H1 (cell line): Measurements from ENCODE around the gene ZNF429. TPM values are rescaled to one million over a fixed set of nuclear protein-coding genes. Genes with fewer than 3 reads are reported as not detected.

Experiments used
- CTCF ChIA-PET: fragments of 300-600 bp; sonication (Branson Sonifier 250); formaldehyde crosslinking; loops from one replicate; lab custom pipeline; 2021; ENCODE audit not compliant: partially characterized antibody; lab: Charles Lee
- POLR2A ChIA-PET: fragments of 300-600 bp; sonication (Branson Sonifier 250); formaldehyde crosslinking; loops from one replicate; lab custom pipeline; 2021; ENCODE audit warnings: inconsistent platforms; ENCODE audit not compliant: partially characterized antibody; lab: Charles Lee
- DNase-seq, 2 experiments: peaks; one replicate each; pipeline versions ENCODE4 v3.0.0 to v3.0.0-alpha.2; 2010 to 2022; ENCODE audit warnings: low spot score in 2 of 2, low read depth in 1 of 2, mixed read lengths in 1 of 2
- FAIRE-seq: peaks from 2 replicates; lab custom pipeline; 2011; peaks lifted over from hg19 to GRCh38; lab: Jason Lieb, UNC
- H2AFZ ChIP-seq: 2 replicates; pipeline ENCODE4 v1.8.1; 2012; ENCODE audit warnings: low read length, inconsistent platforms
- H2AK5ac ChIP-seq: 2 replicates; pipeline ENCODE4 v1.6.1; 2013; ENCODE audit warnings: low read depth, low read length
- H2BK120ac ChIP-seq: replicated peaks from 2 replicates; pipeline ENCODE3; 2013; ENCODE audit warnings: low read depth, low read length, inconsistent platforms
- H2BK12ac ChIP-seq: 2 replicates; pipeline ENCODE4 v1.6.1; 2013; ENCODE audit warnings: low read depth, low read length
- H2BK15ac ChIP-seq: 2 replicates; pipeline ENCODE4 v1.6.1; 2013; ENCODE audit warnings: low read length
- H2BK20ac ChIP-seq: 2 replicates; pipeline ENCODE4 v1.6.1; 2013; ENCODE audit warnings: low read length
- H2BK5ac ChIP-seq: 2 replicates; pipeline ENCODE4 v1.6.1; 2013; ENCODE audit warnings: low read depth, low read length
- H3K14ac ChIP-seq: 2 replicates; pipeline ENCODE4 v1.6.1; 2013; ENCODE audit warnings: inconsistent platforms; ENCODE audit not compliant: insufficient read length
- H3K18ac ChIP-seq: 2 replicates; pipeline ENCODE4 v1.6.1; 2013; ENCODE audit warnings: low read length; ENCODE audit errors: extremely low read depth
- H3K23ac ChIP-seq: 2 replicates; pipeline ENCODE4 v1.6.1; 2013; ENCODE audit warnings: inconsistent platforms; ENCODE audit not compliant: insufficient read length
- H3K23me2 ChIP-seq: 2 replicates; pipeline ENCODE4 v1.6.1; 2013; ENCODE audit warnings: low read depth, low read length
- H3K27ac ChIP-seq: 2 replicates; pipeline ENCODE4 v1.6.1; 2011; ENCODE audit warnings: low read depth, low read length, inconsistent platforms
- H3K27me3 ChIP-seq, 4 experiments: replicated peaks in 1 of 4; 1 replicate in 1 of 4; 2 replicates in 3 of 4; pipeline versions ENCODE4 v1.6.1 to v1.8.1; 2011 to 2013; ENCODE audit warnings: low read length in 3 of 4, mild to moderate bottlenecking in 3 of 4, inconsistent platforms in 2 of 4, mixed read lengths in 2 of 4, moderate library complexity in 1 of 4; ENCODE audit not compliant: control insufficient read depth in 3 of 4, insufficient read depth in 3 of 4; ENCODE audit errors: extremely low read depth in 1 of 4
- H3K36me3 ChIP-seq, 4 experiments: 2 replicates each; pipeline versions ENCODE4 v1.6.1 to v1.8.1; 2011 to 2013; ENCODE audit warnings: mild to moderate bottlenecking in 4 of 4, low read length in 3 of 4, moderate library complexity in 2 of 4, control low read depth in 1 of 4, inconsistent platforms in 1 of 4; ENCODE audit not compliant: insufficient read depth in 4 of 4, control insufficient read depth in 2 of 4
- H3K4ac ChIP-seq: replicated peaks from 2 replicates; pipeline ENCODE3; 2013; ENCODE audit warnings: low read length, low read depth, mixed read lengths, inconsistent platforms; ENCODE audit not compliant: insufficient read length
- H3K4me1 ChIP-seq, 4 experiments: replicated peaks in 1 of 4; 1 replicate in 1 of 4; 2 replicates in 3 of 4; pipeline versions ENCODE4 v1.6.1 to v1.8.1; 2011 to 2013; ENCODE audit warnings: low read length in 3 of 4, inconsistent platforms in 2 of 4, mixed read lengths in 1 of 4; ENCODE audit not compliant: insufficient read depth in 4 of 4, control insufficient read depth in 3 of 4
- H3K4me2 ChIP-seq, 2 experiments: 2 replicates each; pipeline versions ENCODE4 v1.6.1 to v1.8.1; 2011 to 2013; ENCODE audit warnings: low read depth in 2 of 2, low read length in 2 of 2, control low read depth in 1 of 2, inconsistent platforms in 1 of 2, mild to moderate bottlenecking in 1 of 2; ENCODE audit not compliant: insufficient read depth in 1 of 2
- H3K4me3 ChIP-seq, 4 experiments: fragments of 200-600, 300-600 bp in 1 of 4; sonication (generic), shearing (Covaris generic), sonication (Bioruptor Twin) in 1 of 4; 2 replicates each; pipeline versions ENCODE4 v1.5.1 to v1.8.1; 2011 to 2016; ENCODE audit warnings: low read length in 4 of 4, low read depth in 3 of 4, control low read depth in 2 of 4, inconsistent platforms in 2 of 4, mild to moderate bottlenecking in 2 of 4, mixed read lengths in 1 of 4, moderate library complexity in 1 of 4; ENCODE audit not compliant: insufficient read depth in 2 of 4; ENCODE audit errors: extremely low read depth in 1 of 4
- H3K56ac ChIP-seq: replicated peaks from 2 replicates; pipeline ENCODE3; 2013; ENCODE audit warnings: low read depth, mild to moderate bottlenecking, mixed read lengths, low read length, inconsistent platforms; ENCODE audit not compliant: insufficient read length
- H3K79me1 ChIP-seq: 2 replicates; pipeline ENCODE4 v1.6.1; 2013; ENCODE audit warnings: low read depth, low read length, control low read depth
- H3K79me2 ChIP-seq, 2 experiments: 2 replicates each; pipeline versions ENCODE4 v1.6.1 to v1.8.1; 2012 to 2013; ENCODE audit warnings: low read length in 2 of 2, mild to moderate bottlenecking in 2 of 2, inconsistent platforms in 1 of 2; ENCODE audit not compliant: insufficient read depth in 2 of 2, control insufficient read depth in 1 of 2
- H3K9ac ChIP-seq, 4 experiments: replicated peaks in 1 of 4; 1 replicate in 1 of 4; 2 replicates in 3 of 4; pipeline versions ENCODE4 v1.6.1 to v1.8.1; 2011 to 2013; ENCODE audit warnings: low read depth in 3 of 4, low read length in 3 of 4, control low read depth in 2 of 4, mild to moderate bottlenecking in 2 of 4, moderate library complexity in 2 of 4, inconsistent platforms in 1 of 4; ENCODE audit errors: extremely low read depth in 1 of 4
- H3K9me3 ChIP-seq, 2 experiments: 2 replicates each; pipeline versions ENCODE4 v1.6.1 to v1.8.1; 2012 to 2013; ENCODE audit warnings: mild to moderate bottlenecking in 2 of 2, moderate library complexity in 2 of 2, control low read depth in 1 of 2, inconsistent platforms in 1 of 2, low read depth in 1 of 2, low read length in 1 of 2, mixed read lengths in 1 of 2; ENCODE audit not compliant: insufficient read depth in 2 of 2
- H4K20me1 ChIP-seq, 2 experiments: replicated peaks in 1 of 2; 2 replicates each; pipeline versions ENCODE3 to v1.8.1; 2011 to 2013; ENCODE audit warnings: inconsistent platforms in 2 of 2, low read length in 2 of 2, mild to moderate bottlenecking in 1 of 2; ENCODE audit not compliant: insufficient read depth in 2 of 2, control insufficient read depth in 1 of 2
- H4K5ac ChIP-seq: 2 replicates; pipeline ENCODE4 v1.6.1; 2013; ENCODE audit warnings: low read length, low read depth, mixed read lengths, inconsistent platforms; ENCODE audit not compliant: insufficient read length
- H4K8ac ChIP-seq: 2 replicates; pipeline ENCODE4 v1.8.0; 2013; ENCODE audit warnings: mild to moderate bottlenecking, moderate library complexity, low read length, inconsistent platforms; ENCODE audit not compliant: insufficient read depth; ENCODE audit errors: extremely low read depth
- H4K91ac ChIP-seq: replicated peaks from 2 replicates; pipeline ENCODE3; 2013; ENCODE audit warnings: low read length, mixed read lengths, inconsistent platforms; ENCODE audit not compliant: insufficient read length
- CBX8 ChIP-seq: fragments of 300-800, 300-1000 bp; sonication (generic); IDR thresholded peaks from 2 replicates; pipeline ENCODE4 v1.7.1; 2016; ENCODE audit warnings: low read depth, low read length, borderline replicate concordance
- CTCF ChIP-seq, 3 experiments: IDR thresholded peaks; 1 replicate in 2 of 3; 2 replicates in 1 of 3; pipeline versions ENCODE4 v1.5.1 to v1.6.1; 2011; ENCODE audit warnings: low read length in 3 of 3, mild to moderate bottlenecking in 3 of 3, inconsistent platforms in 2 of 3, low read depth in 1 of 3, moderate library complexity in 1 of 3; ENCODE audit not compliant: insufficient read depth in 1 of 3; ENCODE audit errors: control extremely low read depth in 1 of 3
- KDM4A ChIP-seq: IDR thresholded peaks from one replicate; pipeline ENCODE4 v1.7.1; 2012; ENCODE audit warnings: low read depth, mild to moderate bottlenecking, moderate library complexity, low read length, inconsistent platforms; ENCODE audit not compliant: severe bottlenecking
- MAX ChIP-seq: IDR thresholded peaks from 2 replicates; pipeline ENCODE4 v1.6.1; 2012; ENCODE audit warnings: inconsistent platforms
- RAD21 ChIP-seq, 2 experiments: IDR thresholded peaks in 1 of 2; conservative IDR thresholded peaks in 1 of 2; 2 replicates each; pipeline ENCODE4 v1.6.1; 2011; ENCODE audit warnings: low read depth in 2 of 2, low read length in 2 of 2, improper control_type of control experiment in 1 of 2, inconsistent platforms in 1 of 2, mild to moderate bottlenecking in 1 of 2, moderate library complexity in 1 of 2
- RFX5 ChIP-seq: IDR thresholded peaks from 2 replicates; pipeline ENCODE4 v1.6.1; 2011; ENCODE audit warnings: low read depth, low read length, improper control_type of control experiment, borderline replicate concordance
- WGBS, 2 experiments: shearing (Covaris generic) in 1 of 2; methylation state at CpG; one replicate each; pipeline versions ENCODE4 v1.1.6 to v1.1.7; 2013 to 2015; ENCODE audit warnings: low lambda C conversion rate in 2 of 2, mixed read lengths in 2 of 2, inconsistent platforms in 1 of 2, low coverage in 1 of 2, missing lambda C conversion rate in 1 of 2; ENCODE audit not compliant: insufficient replicate concordance in 2 of 2, insufficient coverage in 1 of 2, insufficient read length in 1 of 2; ENCODE audit errors: extremely low coverage in 1 of 2, missing lambda C conversion rate in 1 of 2; 5-methylcytosine and 5-hydroxymethylcytosine counted together
- polyA plus RNA-seq, 7 experiments: library from polyadenylated mRNA; depleted of rRNA in 3 of 7; stranded (reverse) in 5 of 7; unstranded in 2 of 7; fragments of >200 nt in 5 of 7; fragments of 200-250 nt in 2 of 7; gene quantifications; 1 replicate in 5 of 7; 2 replicates in 1 of 7; 4 replicates in 1 of 7; pipeline versions ENCODE4 v1.2.1 to v1.2.3, GENCODE V29; 2011 to 2013; ENCODE audit warnings: missing spikeins in 2 of 7, mixed read lengths in 2 of 7
- total RNA-seq: library from RNA; stranded (reverse); fragmentation: NEBNext Ultra II Directional; extraction: Animal tissue kit (Norgen Biotek cat#: 25700); gene quantifications from 2 replicates; pipeline ENCODE4 v1.2.1, GENCODE V29; 2021

Gene ZNF429
- total and polyA plus RNA-seq, 2 of the 8 experiments (the other 6 are each of a cell fraction or from before 2014, with no cell fraction given), result 10.9 to 15.0 TPM

GRCh38 chr19:21483589-21484170 lies 21.7 kb upstream of the ZNF429 start:
- peak; percentile 28 for FAIRE-seq
- TF ChIP-seq RAD21 (IDR thresholded peaks at IDR 0.05 in 1 of 2, conservative IDR thresholded peaks at IDR 0.05 in 1 of 2; ENCODE audit: low read depth in 2 of 2, low read length in 2 of 2) (peak; percentile 66 to 72), CBX8 (no peak), MAX (peak; percentile 67), CTCF (IDR thresholded peaks at IDR 0.05; ENCODE audit: control extremely low read depth in 1 of 3, insufficient read depth in 1 of 3, low read depth in 1 of 3, low read length in 3 of 3) (peak; percentile 65 to 95 (median 89)), RFX5 (no peak), KDM4A (no peak)
- Histone ChIP-seq H3K79me2 (peaks cover 0 to 33% of the 10 kb centered on the region in 2 experiments; a peak in 2 of 4 replicates), H4K5ac (no peak overlapping the region), H3K27ac (no peak overlapping the region), H3K79me1 (no peaks in the 10 kb centered on the region), H2BK12ac (no peak overlapping the region), H3K23me2 (no peaks in the 10 kb centered on the region), H2BK15ac (no peak overlapping the region), H3K18ac (no peak overlapping the region), H4K91ac (no peak overlapping the region), H3K4me2 (no peak overlapping the region), H2BK120ac (no peak overlapping the region), H3K56ac (no peak overlapping the region), H4K20me1 (peaks cover 0 to 2% of the 10 kb centered on the region in 2 experiments), H3K4ac (no peak overlapping the region), H3K14ac (no peak overlapping the region), H4K8ac (peak overlapping the region; percentile 81; the same call in 1 of the 2 replicates), H3K36me3 (peaks cover 0 to 15% (median 2%) of the 10 kb centered on the region in 4 experiments; a peak in 2 of 8 replicates), H3K23ac (no peak overlapping the region), H2BK5ac (no peak overlapping the region), H3K27me3 (no peaks in the 10 kb centered on the region), H2BK20ac (no peak overlapping the region), H2AFZ (no peak overlapping the region), H2AK5ac (no peak overlapping the region), H3K9ac (no peak overlapping the region), H3K4me1 (no peaks in the 10 kb centered on the region), H3K4me3 (no peak overlapping the region), H3K9me3 (peaks cover 10 to 16% of the 10 kb centered on the region in 2 experiments; a peak in 3 of 4 replicates)
- DNase-seq, result peak; percentile 60 to 96
- ChIA-PET POLR2A (interaction anchor here (0.6 to 3.0 kb wide), 9 partner anchors 9 to 161 kb away, joined by 3 to 10 read pairs (median 4); partner anchors contain the start of gene ZNF429), CTCF (interaction anchor here (0.6 to 2.9 kb wide), 70 partner anchors 8 to 794 kb away, joined by 3 to 28 read pairs (median 4); partner anchors contain the start of genes ZNF429, ZNF493, ZNF708 and ZNF738)
- WGBS, 2 experiments, result 72% methylated on average over 31 of the region's 43 CpGs; no CpG with 5 or more reads in 1 of the 2 experiments
